K562 (cell line): ENCODE results near the gene SAMD8. TPM values are rescaled to one million over a fixed set of nuclear protein-coding genes. Genes with fewer than 3 reads are reported as not detected.

Experiments
- CBFA2T3 ChIP-seq: fragments of 450-650 bp; IDR thresholded peaks from 2 replicates; pipeline ENCODE4 v1.6.1; 2017
- CXXC5 ChIP-seq: fragments of 250-450 bp; sonication (Bioruptor Pico); IDR thresholded peaks from 2 replicates; pipeline ENCODE4 v1.8.0; 2022; ENCODE audit warnings: inconsistent platforms, mild to moderate bottlenecking, moderate library complexity
- E2F3 ChIP-seq: fragments of 250-450 bp; sonication (Bioruptor Pico); IDR thresholded peaks from 2 replicates; pipeline ENCODE4 v1.4.0; 2020; ENCODE audit warnings: mild to moderate bottlenecking
- FOSL1 ChIP-seq: fragments of 200-800 bp; sonication (Bioruptor generic); conservative IDR thresholded peaks from 2 replicates; pipeline ENCODE4 v1.6.1; 2016; ENCODE audit warnings: missing genetic modification characterization, missing compliant biosample characterization
- HNRNPH1 ChIP-seq: fragments of 200-400 bp; formaldehyde crosslinking; optimal IDR thresholded peaks from 2 replicates; pipeline ENCODE3; 2017; ENCODE audit warnings: low read depth, mild to moderate bottlenecking, low read length, moderate library complexity
- MAZ ChIP-seq, 2 experiments: fragments of 450-650 bp in 1 of 2; sonication (generic) in 1 of 2; formaldehyde crosslinking; IDR thresholded peaks in 1 of 2; conservative IDR thresholded peaks in 1 of 2; 2 replicates each; pipeline versions ENCODE4 v1.4.0 to v1.5.0; 2020; ENCODE audit warnings: mild to moderate bottlenecking in 1 of 2, missing genetic modification reagents in 1 of 2
- MEF2A ChIP-seq: IDR thresholded peaks from 2 replicates; pipeline ENCODE4 v1.6.1; 2011; ENCODE audit warnings: low read depth, mild to moderate bottlenecking, low read length, moderate library complexity; ENCODE audit not compliant: control insufficient read depth
- MYNN ChIP-seq, 2 experiments: sonication (generic); formaldehyde crosslinking in 1 of 2; IDR thresholded peaks; 2 replicates each; pipeline versions ENCODE4 v1.5.0 to v1.6.1; 2016 to 2020; ENCODE audit warnings: antibody characterized with exemption in 1 of 2, missing genetic modification reagents in 1 of 2
- NFIC ChIP-seq: fragments of 450-650 bp; IDR thresholded peaks from 2 replicates; pipeline ENCODE4 v1.6.1; 2017; ENCODE audit warnings: mild to moderate bottlenecking, inconsistent platforms
- PBX2 ChIP-seq, 2 experiments: IDR thresholded peaks in 1 of 2; conservative IDR thresholded peaks in 1 of 2; 2 replicates each; pipeline ENCODE4 v1.6.1; 2016; ENCODE audit warnings: low read depth in 2 of 2, mild to moderate bottlenecking in 1 of 2, missing compliant biosample characterization in 1 of 2, missing genetic modification characterization in 1 of 2, moderate library complexity in 1 of 2
- TAF7 ChIP-seq: fragments of 450-650 bp; IDR thresholded peaks from 2 replicates; pipeline ENCODE4 v1.6.1; 2016; ENCODE audit warnings: missing genetic modification characterization, missing compliant biosample characterization
- ZNF589 ChIP-seq: fragments of 200-800 bp; sonication (Bioruptor generic); IDR thresholded peaks from 2 replicates; pipeline ENCODE4 v1.6.1; 2016; ENCODE audit warnings: low read depth, missing genetic modification characterization, missing compliant biosample characterization
- polyA plus RNA-seq, 8 experiments: library from polyadenylated mRNA; depleted of rRNA in 4 of 8; stranded (reverse) in 5 of 8; unstranded in 3 of 8; fragments of >200 nt; fragmentation: Nextera tagmentation in 2 of 8; fragmentation: Illumina TruSeq in 1 of 8; extraction: Ambion mirVana in 2 of 8; extraction: Trizol in 1 of 8; gene quantifications; 2 replicates each; pipeline versions ENCODE4 v1.2.1 to v1.2.3, GENCODE V29; 2011 to 2014; ENCODE audit warnings: inconsistent platforms in 1 of 8, missing spikeins in 1 of 8
- total RNA-seq, 7 experiments: library from RNA; depleted of rRNA in 6 of 7; stranded (reverse); fragments of >200 nt in 6 of 7; fragmentation: Illumina TruSeq in 2 of 7; extraction: Trizol in 2 of 7; gene quantifications; 2 replicates each; pipeline versions ENCODE4 v1.2.1 to v1.2.3, GENCODE V29; 2011 to 2021; ENCODE audit warnings: low replicate concordance in 1 of 7
- TF ChIP-seq, protein P1 (sequence below): fragments of 250-450 bp; sonication (Bioruptor Pico); IDR thresholded peaks from 2 replicates; pipeline ENCODE4 v1.4.0; 2020
- TF ChIP-seq, protein P2 (sequence below): fragments of 450-650 bp; IDR thresholded peaks from 2 replicates; pipeline ENCODE4 v1.6.1; 2018; ENCODE audit not compliant: partially characterized antibody

SAMD8 gene
- total and polyA plus RNA-seq, 9 of the 15 experiments (the other 6 are each of a cell fraction or from before 2014, with no cell fraction given): 2.7 to 16.1 (median 6.2) TPM

DNA sequence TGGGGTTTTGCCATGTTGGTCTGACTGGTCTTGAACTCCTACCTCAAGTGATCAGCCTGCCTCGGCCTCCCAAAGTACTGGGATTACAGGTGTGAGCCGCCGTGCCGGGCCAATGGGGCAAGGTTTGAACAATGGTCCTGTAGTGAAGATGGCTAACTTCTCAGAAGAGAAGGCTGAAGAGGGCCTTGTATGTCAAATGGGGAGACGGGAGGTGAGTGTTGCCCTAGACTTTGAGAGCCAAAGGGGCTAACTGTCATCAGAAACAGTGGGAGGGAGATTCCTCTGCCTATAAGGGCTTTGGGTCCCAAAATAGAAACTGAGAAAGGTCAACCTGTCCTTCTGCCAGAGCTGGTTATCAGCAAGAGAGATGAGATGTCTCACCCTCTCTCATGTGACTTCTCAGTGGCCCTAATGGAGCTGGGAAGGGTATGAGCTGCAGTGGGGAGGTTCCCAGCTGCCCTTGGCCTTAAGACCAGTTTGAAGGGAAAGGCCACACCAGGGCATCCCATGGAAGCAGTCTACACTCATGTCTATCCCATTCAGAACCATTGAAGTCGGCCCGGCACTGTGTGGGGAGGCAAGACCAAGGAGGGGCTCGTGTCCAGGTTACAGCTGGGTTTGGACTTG lies 1.3 kb upstream of the SAMD8 start (continued):
- TF ChIP-seq MAZ (CRISPR knock-in tag; conservative IDR thresholded peaks at IDR 0.05 in 1 of 2, IDR thresholded peaks at IDR 0.05 in 1 of 2) (peak in 1 of 2 experiments; percentile 22; a peak in 1 of 4 replicates), MYNN (IDR thresholded peaks at IDR 0.05) (0 out of 2 replicates have a peak, but pooled peaks have one; percentile 32), MYNN (CRISPR knock-in tag; IDR thresholded peaks at IDR 0.05) (no peak), NFIC (no peak; the same call in 1 of the 2 replicates), E2F3 (CRISPR knock-in tag) (peak; percentile 29; the same call in 1 of the 2 replicates), CXXC5 (CRISPR knock-in tag) (peak; percentile 22; the same call in 1 of the 2 replicates), ZNF589 (CRISPR knock-in tag) (peak; percentile 30; the same call in 1 of the 2 replicates), HNRNPH1 (no peak), TAF7 (tag) (peak; percentile 3; the same call in 1 of the 2 replicates), MEF2A (peak; percentile 94), CBFA2T3 (peak; percentile 30; the same call in 1 of the 2 replicates), FOSL1 (tag) (0 out of 2 replicates have a peak, but pooled peaks have one; percentile 20), PBX2 (CRISPR knock-in tag; IDR thresholded peaks at IDR 0.05; ENCODE audit: low read depth) (no peak), PBX2 (tag; conservative IDR thresholded peaks at IDR 0.05; ENCODE audit: low read depth) (0 out of 2 replicates have a peak, but pooled peaks have one; percentile 9)
- TF ChIP-seq, protein P1, sequence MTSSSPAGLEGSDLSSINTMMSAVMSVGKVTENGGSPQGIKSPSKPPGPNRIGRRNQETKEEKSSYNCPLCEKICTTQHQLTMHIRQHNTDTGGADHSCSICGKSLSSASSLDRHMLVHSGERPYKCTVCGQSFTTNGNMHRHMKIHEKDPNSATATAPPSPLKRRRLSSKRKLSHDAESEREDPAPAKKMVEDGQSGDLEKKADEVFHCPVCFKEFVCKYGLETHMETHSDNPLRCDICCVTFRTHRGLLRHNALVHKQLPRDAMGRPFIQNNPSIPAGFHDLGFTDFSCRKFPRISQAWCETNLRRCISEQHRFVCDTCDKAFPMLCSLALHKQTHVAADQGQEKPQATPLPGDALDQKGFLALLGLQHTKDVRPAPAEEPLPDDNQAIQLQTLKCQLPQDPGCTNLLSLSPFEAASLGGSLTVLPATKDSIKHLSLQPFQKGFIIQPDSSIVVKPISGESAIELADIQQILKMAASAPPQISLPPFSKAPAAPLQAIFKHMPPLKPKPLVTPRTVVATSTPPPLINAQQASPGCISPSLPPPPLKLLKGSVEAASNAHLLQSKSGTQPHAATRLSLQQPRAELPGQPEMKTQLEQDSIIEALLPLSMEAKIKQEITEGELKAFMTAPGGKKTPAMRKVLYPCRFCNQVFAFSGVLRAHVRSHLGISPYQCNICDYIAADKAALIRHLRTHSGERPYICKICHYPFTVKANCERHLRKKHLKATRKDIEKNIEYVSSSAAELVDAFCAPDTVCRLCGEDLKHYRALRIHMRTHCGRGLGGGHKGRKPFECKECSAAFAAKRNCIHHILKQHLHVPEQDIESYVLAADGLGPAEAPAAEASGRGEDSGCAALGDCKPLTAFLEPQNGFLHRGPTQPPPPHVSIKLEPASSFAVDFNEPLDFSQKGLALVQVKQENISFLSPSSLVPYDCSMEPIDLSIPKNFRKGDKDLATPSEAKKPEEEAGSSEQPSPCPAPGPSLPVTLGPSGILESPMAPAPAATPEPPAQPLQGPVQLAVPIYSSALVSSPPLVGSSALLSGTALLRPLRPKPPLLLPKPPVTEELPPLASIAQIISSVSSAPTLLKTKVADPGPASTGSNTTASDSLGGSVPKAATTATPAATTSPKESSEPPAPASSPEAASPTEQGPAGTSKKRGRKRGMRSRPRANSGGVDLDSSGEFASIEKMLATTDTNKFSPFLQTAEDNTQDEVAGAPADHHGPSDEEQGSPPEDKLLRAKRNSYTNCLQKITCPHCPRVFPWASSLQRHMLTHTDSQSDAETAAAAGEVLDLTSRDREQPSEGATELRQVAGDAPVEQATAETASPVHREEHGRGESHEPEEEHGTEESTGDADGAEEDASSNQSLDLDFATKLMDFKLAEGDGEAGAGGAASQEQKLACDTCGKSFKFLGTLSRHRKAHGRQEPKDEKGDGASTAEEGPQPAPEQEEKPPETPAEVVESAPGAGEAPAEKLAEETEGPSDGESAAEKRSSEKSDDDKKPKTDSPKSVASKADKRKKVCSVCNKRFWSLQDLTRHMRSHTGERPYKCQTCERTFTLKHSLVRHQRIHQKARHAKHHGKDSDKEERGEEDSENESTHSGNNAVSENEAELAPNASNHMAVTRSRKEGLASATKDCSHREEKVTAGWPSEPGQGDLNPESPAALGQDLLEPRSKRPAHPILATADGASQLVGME: no peak
- TF ChIP-seq, protein P2, sequence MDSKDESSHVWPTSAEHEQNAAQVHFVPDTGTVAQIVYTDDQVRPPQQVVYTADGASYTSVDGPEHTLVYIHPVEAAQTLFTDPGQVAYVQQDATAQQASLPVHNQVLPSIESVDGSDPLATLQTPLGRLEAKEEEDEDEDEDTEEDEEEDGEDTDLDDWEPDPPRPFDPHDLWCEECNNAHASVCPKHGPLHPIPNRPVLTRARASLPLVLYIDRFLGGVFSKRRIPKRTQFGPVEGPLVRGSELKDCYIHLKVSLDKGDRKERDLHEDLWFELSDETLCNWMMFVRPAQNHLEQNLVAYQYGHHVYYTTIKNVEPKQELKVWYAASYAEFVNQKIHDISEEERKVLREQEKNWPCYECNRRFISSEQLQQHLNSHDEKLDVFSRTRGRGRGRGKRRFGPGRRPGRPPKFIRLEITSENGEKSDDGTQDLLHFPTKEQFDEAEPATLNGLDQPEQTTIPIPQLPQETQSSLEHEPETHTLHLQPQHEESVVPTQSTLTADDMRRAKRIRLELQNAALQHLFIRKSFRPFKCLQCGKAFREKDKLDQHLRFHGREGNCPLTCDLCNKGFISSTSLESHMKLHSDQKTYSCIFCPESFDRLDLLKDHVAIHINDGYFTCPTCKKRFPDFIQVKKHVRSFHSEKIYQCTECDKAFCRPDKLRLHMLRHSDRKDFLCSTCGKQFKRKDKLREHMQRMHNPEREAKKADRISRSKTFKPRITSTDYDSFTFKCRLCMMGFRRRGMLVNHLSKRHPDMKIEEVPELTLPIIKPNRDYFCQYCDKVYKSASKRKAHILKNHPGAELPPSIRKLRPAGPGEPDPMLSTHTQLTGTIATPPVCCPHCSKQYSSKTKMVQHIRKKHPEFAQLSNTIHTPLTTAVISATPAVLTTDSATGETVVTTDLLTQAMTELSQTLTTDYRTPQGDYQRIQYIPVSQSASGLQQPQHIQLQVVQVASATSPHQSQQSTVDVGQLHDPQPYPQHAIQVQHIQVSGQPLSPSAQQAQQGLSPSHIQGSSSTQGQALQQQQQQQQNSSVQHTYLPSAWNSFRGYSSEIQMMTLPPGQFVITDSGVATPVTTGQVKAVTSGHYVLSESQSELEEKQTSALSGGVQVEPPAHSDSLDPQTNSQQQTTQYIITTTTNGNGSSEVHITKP: peak; percentile 21
